GM19397 (cell line): ENCODE measurements around the gene TNS1.

ENCODE experiments used
- ATAC-seq: cut with Tn5 transposase; IDR thresholded peaks from one replicate; pipeline ENCODE4 v1.9.1; 2021; ENCODE audit warnings: mild to moderate bottlenecking, moderate library complexity; ENCODE audit not compliant: unreplicated experiment

The TNS1 gene

GRCh38 chr2:217837530-217837929, 165.3 kb downstream of the TNS1 start:
- no peak for ATAC-seq

- no peak for ATAC-seq
These were observed 165.8 kb downstream of the TNS1 start for GRCh38 chr2:217836901-217837491.

GRCh38 chr2:217835931-217836891, 166.6 kb downstream of the TNS1 start:
- no peak for ATAC-seq

GRCh38 chr2:217834744-217835513, 167.9 kb downstream of the TNS1 start:
- no peak for ATAC-seq

- no peak for ATAC-seq
These were observed 168.7 kb downstream of the TNS1 start for GRCh38 chr2:217834057-217834620.

- no peak for ATAC-seq
These were observed 169.4 kb downstream of the TNS1 start for GRCh38 chr2:217833439-217833838.

- ATAC-seq, result no peak
These were observed 169.8 kb downstream of the TNS1 start for GRCh38 chr2:217832987-217833386.

- no peak for ATAC-seq
These were observed 170.7 kb downstream of the TNS1 start for GRCh38 chr2:217832115-217832514.

- ATAC-seq, result no peak
These were observed 171.5 kb downstream of the TNS1 start for GRCh38 chr2:217831306-217831705.

GRCh38 chr2:217830807-217831206, 172.0 kb downstream of the TNS1 start:
- no peak for ATAC-seq

- no peak for ATAC-seq
These were observed 172.7 kb downstream of the TNS1 start for GRCh38 chr2:217830061-217830460.

- no peak for ATAC-seq
These were observed 173.4 kb downstream of the TNS1 start for GRCh38 chr2:217829420-217829819.

- ATAC-seq, result no peak
These were observed 174.5 kb downstream of the TNS1 start for GRCh38 chr2:217828336-217828735.

- no peak for ATAC-seq
These were observed 175.2 kb downstream of the TNS1 start for GRCh38 chr2:217827430-217828201.

- no peak for ATAC-seq
These were observed 175.8 kb downstream of the TNS1 start for GRCh38 chr2:217826991-217827390.

- ATAC-seq, result no peak
These were observed 176.3 kb downstream of the TNS1 start for GRCh38 chr2:217826520-217826919.

- ATAC-seq, result no peak
These were observed 177.1 kb downstream of the TNS1 start for GRCh38 chr2:217825469-217826235.

- no peak for ATAC-seq
These were observed 178.6 kb downstream of the TNS1 start for GRCh38 chr2:217824223-217824622.

- ATAC-seq, result no peak
These were observed 179.2 kb downstream of the TNS1 start for GRCh38 chr2:217823626-217824025.
